Measurements from ENCODE around the gene ENPP1.
"Not testable (repeated sequence)": the region's sequence is repeated elsewhere in the genome, so short reads cannot be mapped to it uniquely, and the experiment has no call there.

ENPP1 gene

DNA sequence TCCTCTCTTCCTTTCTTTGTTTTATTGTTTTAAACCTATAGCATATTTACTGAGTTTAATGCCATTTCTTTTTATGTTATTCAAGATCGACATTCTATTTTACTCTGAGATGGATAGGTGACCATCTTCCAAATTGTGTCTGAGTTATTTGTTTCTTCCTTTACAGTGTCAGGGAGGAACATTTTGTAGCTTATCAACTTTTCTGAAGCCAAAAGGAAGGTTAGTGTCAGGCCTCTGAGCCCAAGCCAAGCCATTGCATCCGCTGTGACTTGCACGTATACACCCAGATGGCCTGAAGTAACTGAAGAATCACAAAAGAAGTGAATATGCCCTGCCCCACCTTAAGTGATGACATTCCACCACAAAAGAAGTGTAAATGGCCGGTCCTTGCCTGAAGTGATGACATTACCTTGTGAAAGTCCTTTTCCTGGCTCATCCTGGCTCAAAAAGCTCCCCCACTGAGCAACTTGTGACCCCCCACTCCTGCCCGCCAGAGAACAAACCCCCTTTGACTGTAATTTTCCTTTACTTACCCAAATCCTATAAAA is 93.6 kb downstream of the ENPP1 start:
- intact Hi-C loops (cut with DNase I) = loop anchor here (10.0 kb wide), 1 partner anchor 207 kb away; no protein-coding TSS in a partner anchor
- not testable (repeated sequence) for DNase-seq

DNA sequence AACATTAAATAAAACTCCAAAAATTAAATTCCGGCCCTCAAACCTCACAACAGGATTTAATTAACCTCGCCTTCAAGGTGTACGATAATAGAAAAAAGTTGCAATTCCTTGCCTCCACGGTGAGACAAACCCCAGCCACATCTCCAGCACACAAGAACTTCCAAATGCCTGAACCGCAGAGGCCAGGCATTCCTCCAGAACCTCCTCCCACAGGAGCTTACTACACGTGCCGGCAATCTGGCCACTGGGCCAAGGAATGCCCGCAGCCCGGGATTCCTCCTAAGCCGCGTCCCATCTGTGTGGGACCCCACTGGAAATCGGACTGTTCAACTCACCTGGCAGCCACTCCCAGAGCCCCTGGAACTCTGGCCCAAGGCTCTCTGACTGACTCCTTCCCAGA is 95.9 kb downstream of the ENPP1 start:
- intact Hi-C loops (cut with DNase I) = loop anchor here (10.0 kb wide), 1 partner anchor 209 kb away; no protein-coding TSS in a partner anchor
- not testable (repeated sequence) for DNase-seq

DNA sequence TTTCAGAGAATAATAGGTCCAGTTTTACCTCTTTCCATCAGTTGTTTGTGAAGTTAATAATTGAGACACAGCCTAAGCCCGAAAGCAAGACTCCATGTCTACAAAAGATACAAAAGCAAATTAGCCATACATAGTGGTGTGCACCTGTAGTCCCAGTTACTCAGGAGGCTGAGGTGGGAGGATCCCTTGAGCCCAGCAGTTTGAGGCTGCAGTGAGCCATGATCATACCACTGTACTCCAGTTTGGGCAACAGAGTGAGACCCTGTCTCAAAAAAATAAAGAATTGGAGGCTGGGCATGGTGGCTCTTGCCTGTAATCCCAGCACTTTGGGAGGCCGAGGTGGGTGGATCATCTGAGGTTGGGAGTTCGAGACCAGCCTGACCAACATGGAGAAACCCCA is 101.0 kb downstream of the ENPP1 start:
- intact Hi-C loops (cut with DNase I) = loop anchor here (10.0 kb wide), 1 partner anchor 214 kb away; no protein-coding TSS in a partner anchor
- not testable (repeated sequence) for DNase-seq

DNA sequence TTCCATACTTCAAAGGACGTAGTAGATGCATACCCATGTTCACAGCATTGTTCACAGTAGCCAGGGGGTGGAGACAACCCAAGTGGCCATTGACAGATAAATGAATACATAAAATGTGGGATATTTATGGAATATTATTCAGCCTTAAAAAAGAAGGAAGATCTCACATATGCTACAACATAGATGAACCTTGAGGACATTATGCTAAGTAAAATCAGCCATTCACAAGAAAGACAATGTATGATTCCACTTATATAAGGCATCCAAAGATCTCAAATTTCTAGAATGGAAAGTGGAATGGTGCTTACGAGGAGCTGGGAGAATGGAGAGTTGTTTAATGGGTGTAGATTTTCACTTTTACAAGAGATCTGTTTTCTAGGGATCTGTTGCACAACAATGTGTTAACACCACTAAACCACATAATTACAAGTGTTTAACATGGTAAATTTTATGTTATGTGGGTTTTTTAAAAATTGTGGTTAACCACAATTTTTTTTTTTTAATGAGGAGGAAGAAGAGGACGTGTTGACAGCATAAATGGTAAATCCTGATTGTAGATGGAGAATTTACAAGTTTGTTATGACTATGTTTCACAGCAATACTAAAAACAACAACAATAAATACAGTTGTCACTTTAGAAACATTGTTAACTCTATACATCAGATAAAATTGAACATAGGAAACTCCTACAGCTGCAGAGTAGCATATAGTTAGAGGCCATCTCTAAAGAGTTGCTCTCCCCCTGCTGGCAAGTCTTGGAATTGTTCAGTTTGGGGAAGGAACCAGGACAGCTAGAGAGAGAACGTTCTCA is 101.8 kb downstream of the ENPP1 start:
- DNase-seq = peak; percentile 10 to 96 (median 84)
- intact Hi-C loops (cut with DNase I) = loop anchor here (10.0 kb wide), 1 partner anchor 215 kb away; no protein-coding TSS in a partner anchor

- intact Hi-C loops (cut with DNase I) = no loop called here
Measured at GRCh38 chr6:131910219-131910589, 102.4 kb downstream of the ENPP1 start.

DNA sequence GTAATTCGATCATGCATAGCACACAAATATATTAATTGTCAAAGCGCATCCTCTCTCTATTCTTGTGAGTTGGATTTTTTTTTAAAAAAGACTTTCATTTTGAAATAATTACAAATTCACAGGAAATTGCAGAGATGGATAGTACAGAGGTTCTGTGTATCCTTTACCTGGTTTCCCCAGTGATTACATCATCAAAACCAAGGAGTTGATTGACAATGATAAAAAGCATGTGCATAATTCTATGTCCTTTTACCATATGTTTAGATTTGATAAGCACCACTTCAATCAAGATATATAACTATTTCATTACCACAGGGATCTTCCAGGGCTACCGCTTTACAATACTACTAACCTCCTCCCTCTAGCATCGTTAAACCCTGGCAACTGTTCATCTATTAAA is 103.1 kb downstream of the ENPP1 start:
- intact Hi-C loops (cut with DNase I) = no loop called here
- no peak for DNase-seq

More at GRCh38 chr6:131910219-131910589, 102.4 kb downstream of the ENPP1 start:
- no peak for DNase-seq

- no peak for DNase-seq
- intact Hi-C loops (cut with DNase I) = no loop called here
Measured at GRCh38 chr6:131911951-131912350, 104.1 kb downstream of the ENPP1 start.

DNA sequence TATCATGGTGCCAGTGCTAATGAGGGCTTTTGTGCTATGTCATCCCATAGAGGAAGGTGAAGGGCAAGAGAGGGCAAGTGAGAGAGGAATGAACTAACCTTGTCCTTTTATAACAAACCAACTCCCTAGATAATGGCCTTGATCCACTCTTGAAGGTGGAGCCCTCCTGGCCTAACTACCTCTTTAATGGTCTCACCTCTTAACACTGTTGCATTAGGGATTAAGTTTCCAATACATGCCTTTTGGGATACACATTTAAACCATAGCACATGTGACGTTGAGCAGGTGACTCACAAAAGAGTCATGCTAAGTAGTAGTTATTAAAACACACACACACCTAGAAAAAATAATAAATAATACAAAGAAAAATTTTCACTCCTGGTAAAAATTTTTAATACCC is 106.4 kb downstream of the ENPP1 start:
- intact Hi-C loops (cut with DNase I) = no loop called here
- DNase-seq = no peak

DNA sequence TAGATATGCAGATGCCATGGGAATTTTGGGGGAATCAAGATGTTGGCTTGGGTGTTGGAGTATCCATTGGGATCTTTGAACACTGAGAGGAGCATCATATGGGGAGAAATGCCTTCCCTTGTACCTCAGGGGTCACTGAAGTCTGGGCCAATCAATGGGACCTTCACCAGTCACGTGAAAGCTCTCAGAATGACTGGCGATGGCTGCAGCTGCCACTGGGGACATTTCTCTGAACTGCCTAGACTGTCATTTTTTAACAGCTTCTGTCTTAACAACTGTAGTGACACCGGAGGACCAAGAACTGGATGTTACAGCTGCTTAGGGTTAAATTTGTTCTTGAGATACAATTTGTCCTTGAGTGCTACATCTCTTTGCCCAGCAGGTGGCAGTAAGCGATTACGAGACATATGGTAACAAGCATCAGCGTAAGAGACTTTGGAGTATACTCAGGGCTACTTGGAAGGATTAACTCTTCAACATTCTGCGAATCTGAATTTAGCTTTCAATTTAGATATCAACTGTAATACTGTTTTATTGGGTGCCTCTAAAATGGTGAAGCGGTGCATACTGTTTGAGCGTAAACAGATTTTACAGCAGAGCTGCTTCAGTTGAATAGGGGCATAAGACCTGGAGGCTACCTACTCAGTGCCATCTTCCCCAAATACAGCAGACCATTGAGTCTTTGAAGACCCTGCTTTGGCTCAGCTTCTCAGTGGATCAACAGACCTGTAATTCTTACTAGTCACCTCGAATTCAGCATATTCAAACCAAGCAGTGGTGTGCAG is 107.3 kb downstream of the ENPP1 start:
- DNase-seq = peak in 41 of 42 donors; percentile 25 to 87 (median 67)
- intact Hi-C loops (cut with DNase I) = no loop called here

- intact Hi-C loops (cut with DNase I); DNase-seq: not testable (repeated sequence)
Measured at GRCh38 chr6:131916091-131916796, 108.4 kb downstream of the ENPP1 start.

GRCh38 chr6:131916847-131917246 is 109.0 kb downstream of the ENPP1 start:
- no peak for DNase-seq
- intact Hi-C loops (cut with DNase I) = no loop called here

- DNase-seq = no peak
- intact Hi-C loops (cut with DNase I) = no loop called here
Measured at GRCh38 chr6:131917318-131917717, 109.5 kb downstream of the ENPP1 start.

GRCh38 chr6:131917763-131918649 is 110.2 kb downstream of the ENPP1 start:
- intact Hi-C loops (cut with DNase I) = no loop called here
- no peak for DNase-seq

- intact Hi-C loops (cut with DNase I) = no loop called here
- no peak for DNase-seq
Measured at GRCh38 chr6:131918650-131919355, 111.0 kb downstream of the ENPP1 start.

DNA sequence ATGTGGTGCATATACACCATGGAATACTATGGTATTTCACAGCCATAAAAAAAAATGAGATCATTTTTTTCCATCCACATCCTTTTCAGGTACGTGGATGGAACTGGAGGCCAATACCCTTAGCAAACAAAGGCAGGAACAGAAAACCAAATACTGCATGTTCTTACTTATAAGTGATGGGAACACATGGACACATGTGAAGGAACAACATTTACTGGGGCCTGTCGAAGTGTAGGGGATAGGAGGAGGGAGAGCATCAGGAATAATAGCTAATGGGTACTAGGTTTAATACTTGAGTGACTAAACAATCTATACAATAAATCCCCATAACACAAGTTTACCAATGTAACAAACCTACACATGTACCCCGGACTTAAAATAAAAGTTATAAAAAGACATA is 112.8 kb downstream of the ENPP1 start:
- no peak for DNase-seq
- intact Hi-C loops (cut with DNase I) = loop anchor here (5.0 kb wide), 2 partner anchors 242 to 297 kb away; no protein-coding TSS in a partner anchor

GRCh38 chr6:131923356-131923755 is 115.5 kb downstream of the ENPP1 start:
- peak in 32 of 42 donors; percentile 4 to 80 (median 42) for DNase-seq
- intact Hi-C loops (cut with DNase I) = loop anchor here (5.0 kb wide), 2 partner anchors 239 to 294 kb away; no protein-coding TSS in a partner anchor

GRCh38 chr6:131924881-131925474 is 117.2 kb downstream of the ENPP1 start:
- peak in 3 of 42 donors; percentile 9 to 62 (median 24) for DNase-seq
- intact Hi-C loops (cut with DNase I) = loop anchor here (5.0 kb wide), 2 partner anchors 237 to 292 kb away; no protein-coding TSS in a partner anchor

Measured in head of caudate nucleus (tissue), 42 donors.